HepG2 (cell line): ENCODE data around the gene RESP18. TPM values are rescaled to one million over a fixed set of nuclear protein-coding genes. Genes with fewer than 3 reads are reported as not detected.

Experiments
- BORCS8-MEF2B ChIP-seq: sonication (generic); formaldehyde crosslinking; IDR thresholded peaks from 2 replicates; pipeline ENCODE4 v1.8.0; 2022; ENCODE audit warnings: mild to moderate bottlenecking, missing genetic modification reagents
- CBX5 ChIP-seq: sonication (generic); formaldehyde crosslinking; IDR thresholded peaks from 2 replicates; pipeline ENCODE4 v1.4.0; 2020; ENCODE audit warnings: missing genetic modification reagents, borderline replicate concordance
- GLMP ChIP-seq: sonication (generic); formaldehyde crosslinking; IDR thresholded peaks from 2 replicates; pipeline ENCODE4 v1.9.0; 2021; ENCODE audit warnings: missing genetic modification reagents, mild to moderate bottlenecking, borderline replicate concordance
- HMGXB3 ChIP-seq: sonication (generic); formaldehyde crosslinking; IDR thresholded peaks from 2 replicates; pipeline ENCODE4 v1.4.0; 2020; ENCODE audit warnings: missing genetic modification reagents, borderline replicate concordance
- HNF1B ChIP-seq: sonication (generic); formaldehyde crosslinking; IDR thresholded peaks from 2 replicates; pipeline ENCODE4 v1.5.1; 2020; ENCODE audit warnings: mild to moderate bottlenecking, moderate library complexity, missing genetic modification reagents
- HOXA5 ChIP-seq: sonication (generic); formaldehyde crosslinking; IDR thresholded peaks from 2 replicates; pipeline ENCODE4 v1.4.0; 2020; ENCODE audit warnings: missing genetic modification reagents
- KLF16 ChIP-seq, 2 experiments: sonication (generic) in 1 of 2; formaldehyde crosslinking in 1 of 2; IDR thresholded peaks; 2 replicates each; pipeline versions ENCODE4 v1.6.1 to v1.8.0; 2016 to 2023; ENCODE audit warnings: missing genetic modification reagents in 2 of 2, missing compliant biosample characterization in 1 of 2
- RFX5 ChIP-seq: IDR thresholded peaks from 2 replicates; pipeline ENCODE4 v1.6.1; 2011; ENCODE audit warnings: low read depth, low read length, improper control_type of control experiment
- SNAPC5 ChIP-seq: sonication (generic); formaldehyde crosslinking; IDR thresholded peaks from 2 replicates; pipeline ENCODE4 v1.8.1; 2023; ENCODE audit warnings: mild to moderate bottlenecking, missing genetic modification reagents, borderline replicate concordance
- TSC22D2 ChIP-seq: sonication (generic); formaldehyde crosslinking; IDR thresholded peaks from 2 replicates; pipeline ENCODE4 v1.5.1; 2020; ENCODE audit warnings: missing genetic modification reagents, mild to moderate bottlenecking, borderline replicate concordance
- U2AF1 ChIP-seq: fragments of 200-400 bp; formaldehyde crosslinking; optimal IDR thresholded peaks from 2 replicates; pipeline ENCODE3; 2017; ENCODE audit warnings: mild to moderate bottlenecking, low read depth, low read length
- ZNF224 ChIP-seq: sonication (generic); formaldehyde crosslinking; IDR thresholded peaks from 2 replicates; pipeline ENCODE4 v1.5.0; 2020; ENCODE audit warnings: mild to moderate bottlenecking, missing genetic modification reagents
- ZNF280D ChIP-seq: sonication (generic); formaldehyde crosslinking; IDR thresholded peaks from 2 replicates; pipeline ENCODE4 v1.5.1; 2020; ENCODE audit warnings: mild to moderate bottlenecking, missing genetic modification reagents
- ZNF713 ChIP-seq: sonication (generic); formaldehyde crosslinking; IDR thresholded peaks from 2 replicates; pipeline ENCODE4 v1.4.0; 2020; ENCODE audit warnings: mild to moderate bottlenecking, missing genetic modification reagents
- ZNF816 ChIP-seq: sonication (generic); formaldehyde crosslinking; IDR thresholded peaks from 2 replicates; pipeline ENCODE4 v1.8.0; 2022; ENCODE audit warnings: missing genetic modification reagents, mild to moderate bottlenecking, borderline replicate concordance
- polyA plus RNA-seq, 8 experiments: library from polyadenylated mRNA; depleted of rRNA in 3 of 8; stranded (reverse) in 7 of 8; unstranded in 1 of 8; fragments of >200 nt; fragmentation: Illumina TruSeq in 4 of 8; extraction: Trizol in 4 of 8; gene quantifications; 2 replicates each; pipeline versions ENCODE4 v1.2.1 to v1.2.3, GENCODE V29; 2011 to 2016; ENCODE audit warnings: low read depth in 4 of 8, missing spikeins in 1 of 8, mixed read lengths in 1 of 8; ENCODE audit not compliant: insufficient read depth in 1 of 8
- total RNA-seq, 5 experiments: library from RNA; depleted of rRNA; stranded (reverse); fragments of >200 nt; fragmentation: Illumina TruSeq; extraction: Trizol; gene quantifications; 2 replicates each; pipeline ENCODE4 v1.2.3, GENCODE V29; 2016; ENCODE audit warnings: low read depth in 1 of 5

RESP18 gene
- total and polyA plus RNA-seq, 2 of the 13 experiments (the other 11 are each of a cell fraction or from before 2014, with no cell fraction given): not detected

- TF ChIP-seq SNAPC5 (peak; percentile 64; the same call in 1 of the 2 replicates), BORCS8-MEF2B (CRISPR knock-in tag) (peak; percentile 99), ZNF713 (CRISPR knock-in tag) (no peak), RFX5 (no peak), HMGXB3 (CRISPR knock-in tag) (peak; percentile 96), CBX5 (CRISPR knock-in tag) (peak; percentile 85), TSC22D2 (CRISPR knock-in tag) (peak; percentile 99), U2AF1 (no peak), ZNF224 (CRISPR knock-in tag) (no peak), ZNF816 (CRISPR knock-in tag) (peak; percentile 64; the same call in 1 of the 2 replicates), HNF1B (0 out of 2 replicates have a peak, but pooled peaks have one; percentile 25), HOXA5 (CRISPR knock-in tag) (peak; percentile 99), GLMP (CRISPR knock-in tag) (peak; percentile 90; the same call in 1 of the 2 replicates), ZNF280D (CRISPR knock-in tag) (0 out of 2 replicates have a peak, but pooled peaks have one; percentile 33), KLF16 (CRISPR knock-in tag; IDR thresholded peaks at IDR 0.05) (peak in 1 of 2 experiments; percentile 99; a peak in 2 of 4 replicates)
Measured at GRCh38 chr2:219308142-219309101, 24.1 kb downstream of the RESP18 start (continued).
